Stomach (tissue), 4 donors: ENCODE data around the gene RBM19.

Experiments used
- EP300 ChIP-seq: sonication (generic); formaldehyde crosslinking; IDR thresholded peaks from one replicate; pipeline ENCODE4 v1.6.1; 2017; ENCODE audit warnings: antibody characterized with exemption
- POLR2A ChIP-seq, 4 donors: fragments of 450-650 bp; IDR thresholded peaks; one replicate each; pipeline ENCODE4 v1.6.1; 2016; ENCODE audit warnings: antibody characterized with exemption in 4 of 4, control low read depth in 2 of 4, mild to moderate bottlenecking in 1 of 4, moderate library complexity in 1 of 4
- POLR2AphosphoS5 ChIP-seq, 3 donors: sonication (generic); formaldehyde crosslinking; IDR thresholded peaks; one replicate each; pipeline ENCODE4 v1.6.1; 2016; ENCODE audit warnings: antibody characterized with exemption in 3 of 3
- TF ChIP-seq, protein P1 (sequence below), 7 experiments: fragments of 450-650 bp in 4 of 7; fragments of 200-600 bp in 3 of 7; sonication (generic) in 3 of 7; IDR thresholded peaks; one replicate each; pipeline ENCODE4 v1.5.1; 2016 to 2019; ENCODE audit warnings: antibody characterized with exemption in 7 of 7, control low read depth in 2 of 7, mild to moderate bottlenecking in 1 of 7

DNA sequence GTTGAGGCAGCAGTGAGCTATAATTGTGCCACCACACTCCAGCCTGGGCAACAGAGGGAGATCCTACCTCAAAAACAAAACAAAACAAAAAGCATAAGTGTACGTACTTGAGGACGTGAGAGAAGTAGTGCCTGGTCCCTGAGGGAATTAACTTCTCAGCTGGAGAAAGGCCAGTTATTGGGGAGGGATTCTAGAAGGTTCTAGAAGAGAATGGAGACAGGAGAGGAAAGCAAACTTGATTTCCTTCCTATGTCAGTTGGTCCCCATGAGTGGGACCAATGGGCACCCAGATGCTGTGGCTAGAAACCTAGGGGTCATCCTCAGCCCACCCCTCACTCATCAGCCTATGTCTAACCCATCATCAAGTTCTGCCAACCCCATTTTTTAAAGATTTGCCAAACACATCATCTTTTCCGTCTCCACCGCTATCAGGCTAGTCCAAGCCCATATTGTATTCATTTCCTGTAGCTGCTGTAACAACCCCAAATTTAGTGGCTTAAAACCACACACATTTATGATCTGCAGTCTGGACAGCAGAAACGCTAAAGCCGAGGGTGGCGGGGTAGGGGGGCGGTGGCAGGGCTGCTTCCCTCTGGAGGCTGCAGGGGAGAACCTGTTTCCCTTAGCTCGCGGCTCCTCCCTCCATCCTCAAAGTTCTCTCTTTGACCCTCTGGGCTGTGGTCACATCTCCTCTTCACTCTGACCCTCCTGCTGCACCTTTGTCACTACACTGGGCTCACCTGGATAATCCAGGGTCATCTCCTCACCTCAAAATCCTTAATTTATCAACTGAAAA is 7.2 kb upstream of the RBM19 start:
- TF ChIP-seq, protein P1, sequence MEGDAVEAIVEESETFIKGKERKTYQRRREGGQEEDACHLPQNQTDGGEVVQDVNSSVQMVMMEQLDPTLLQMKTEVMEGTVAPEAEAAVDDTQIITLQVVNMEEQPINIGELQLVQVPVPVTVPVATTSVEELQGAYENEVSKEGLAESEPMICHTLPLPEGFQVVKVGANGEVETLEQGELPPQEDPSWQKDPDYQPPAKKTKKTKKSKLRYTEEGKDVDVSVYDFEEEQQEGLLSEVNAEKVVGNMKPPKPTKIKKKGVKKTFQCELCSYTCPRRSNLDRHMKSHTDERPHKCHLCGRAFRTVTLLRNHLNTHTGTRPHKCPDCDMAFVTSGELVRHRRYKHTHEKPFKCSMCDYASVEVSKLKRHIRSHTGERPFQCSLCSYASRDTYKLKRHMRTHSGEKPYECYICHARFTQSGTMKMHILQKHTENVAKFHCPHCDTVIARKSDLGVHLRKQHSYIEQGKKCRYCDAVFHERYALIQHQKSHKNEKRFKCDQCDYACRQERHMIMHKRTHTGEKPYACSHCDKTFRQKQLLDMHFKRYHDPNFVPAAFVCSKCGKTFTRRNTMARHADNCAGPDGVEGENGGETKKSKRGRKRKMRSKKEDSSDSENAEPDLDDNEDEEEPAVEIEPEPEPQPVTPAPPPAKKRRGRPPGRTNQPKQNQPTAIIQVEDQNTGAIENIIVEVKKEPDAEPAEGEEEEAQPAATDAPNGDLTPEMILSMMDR (IDR thresholded peaks at IDR 0.05) = no peak
- no peak for TF ChIP-seq POLR2A (IDR thresholded peaks at IDR 0.05)
- no peak for TF ChIP-seq POLR2AphosphoS5 (IDR thresholded peaks at IDR 0.05)
- TF ChIP-seq EP300 = no peak
